SK-N-SH (cell line): Measurements from ENCODE around the gene EDRF1. TPM values are rescaled to one million over a fixed set of nuclear protein-coding genes. Genes with fewer than 3 reads are reported as not detected.

Experiments used
- CTCF ChIA-PET: fragments of 300-600, 350-600 bp; formaldehyde crosslinking; extraction: SDS; loops from one replicate; lab custom pipeline; 2021; lab: Yijun Ruan, JAX
- POLR2A ChIA-PET: fragments of 350-600 bp; sonication (Branson Sonifier 250); formaldehyde crosslinking; extraction: SDS; loops from one replicate; lab custom pipeline; 2020; ENCODE audit warnings: antibody characterized with exemption, inconsistent platforms; lab: Yijun Ruan, JAX
- DNase-seq: peaks from one replicate; pipeline ENCODE4 v3.0.0; 2012
- H2AFZ ChIP-seq: fragments of 200-600 bp; sonication (generic); 2 replicates; pipeline ENCODE4 v1.8.1; 2016; ENCODE audit warnings: antibody characterized with exemption, mild to moderate bottlenecking, low read depth
- H3F3A ChIP-seq: fragments of 200-600 bp; sonication (generic); replicated peaks from 2 replicates; pipeline ENCODE3; 2016; ENCODE audit warnings: antibody characterized with exemption, mild to moderate bottlenecking; ENCODE audit not compliant: insufficient read depth
- H3K27ac ChIP-seq, 2 experiments: fragments of 200-500 bp in 1 of 2; fragments of 200-600 bp in 1 of 2; sonication (Bioruptor generic) in 1 of 2; sonication (generic), shearing (Covaris generic) in 1 of 2; 2 replicates each; pipeline versions ENCODE4 v1.5.1 to v1.6.1; 2014 to 2016; ENCODE audit warnings: low read depth in 2 of 2, inconsistent platforms in 1 of 2, low read length in 1 of 2, mild to moderate bottlenecking in 1 of 2, mixed read lengths in 1 of 2
- H3K27me3 ChIP-seq: fragments of 200-600 bp; sonication (generic), shearing (Covaris generic); 2 replicates; pipeline ENCODE4 v1.6.1; 2016; ENCODE audit warnings: mixed run types; ENCODE audit not compliant: insufficient read depth
- H3K36me3 ChIP-seq, 2 experiments: fragments of 200-500 bp in 1 of 2; fragments of 200-600 bp in 1 of 2; sonication (Bioruptor generic) in 1 of 2; sonication (generic) in 1 of 2; replicated peaks in 1 of 2; 2 replicates each; pipeline versions ENCODE3 to v1.5.1; 2014 to 2016; ENCODE audit warnings: low read length in 1 of 2, mild to moderate bottlenecking in 1 of 2; ENCODE audit not compliant: insufficient read depth in 2 of 2, control insufficient read depth in 1 of 2
- H3K4me1 ChIP-seq, 2 experiments: fragments of 200-500 bp in 1 of 2; fragments of 200-600 bp in 1 of 2; sonication (Bioruptor generic) in 1 of 2; sonication (generic), shearing (Covaris generic) in 1 of 2; 2 replicates each; pipeline versions ENCODE4 v1.5.1 to v1.6.1; 2014 to 2016; ENCODE audit warnings: low read depth in 1 of 2, low read length in 1 of 2, mixed run types in 1 of 2; ENCODE audit not compliant: insufficient read depth in 2 of 2, control insufficient read depth in 1 of 2
- H3K4me2 ChIP-seq: fragments of 200-600 bp; sonication (generic), shearing (Covaris generic); 2 replicates; pipeline ENCODE4 v1.6.1; 2017; ENCODE audit warnings: mixed run types
- H3K4me3 ChIP-seq, 2 experiments: fragments of 200-500 bp in 1 of 2; fragments of 200-600 bp in 1 of 2; sonication (Bioruptor generic) in 1 of 2; sonication (generic), shearing (Covaris generic) in 1 of 2; 2 replicates each; pipeline versions ENCODE4 v1.5.1 to v1.8.1; 2014 to 2016; ENCODE audit warnings: low read depth in 2 of 2, inconsistent platforms in 1 of 2, low read length in 1 of 2, mild to moderate bottlenecking in 1 of 2, mixed read lengths in 1 of 2, moderate library complexity in 1 of 2
- H3K79me2 ChIP-seq: fragments of 200-600 bp; sonication (generic); 2 replicates; pipeline ENCODE4 v1.8.1; 2017; ENCODE audit warnings: mild to moderate bottlenecking; ENCODE audit not compliant: insufficient read depth
- H3K9ac ChIP-seq: fragments of 200-600 bp; sonication (generic); 2 replicates; pipeline ENCODE4 v1.6.1; 2017; ENCODE audit warnings: mixed run types
- H3K9me2 ChIP-seq: fragments of 200-600 bp; sonication (generic); 2 replicates; pipeline ENCODE4 v1.6.1; 2017; ENCODE audit warnings: mixed run types
- H3K9me3 ChIP-seq: fragments of 200-600 bp; sonication (generic); 2 replicates; pipeline ENCODE4 v1.6.1; 2017; ENCODE audit warnings: mixed run types, mild to moderate bottlenecking, moderate library complexity
- H4K20me1 ChIP-seq: fragments of 200-600 bp; sonication (generic); 2 replicates; pipeline ENCODE4 v1.6.1; 2017; ENCODE audit warnings: mild to moderate bottlenecking, mixed run types; ENCODE audit not compliant: insufficient read depth
- CHD2 ChIP-seq: fragments of 150-350 bp; IDR thresholded peaks from 2 replicates; pipeline ENCODE4 v1.6.1; 2018; ENCODE audit warnings: low read length; ENCODE audit not compliant: partially characterized antibody
- FOSL2 ChIP-seq: IDR thresholded peaks from 2 replicates; pipeline ENCODE4 v1.4.0; 2012; ENCODE audit warnings: low read depth, mild to moderate bottlenecking, moderate library complexity, borderline replicate concordance
- FOXJ3 ChIP-seq: sonication (generic); formaldehyde crosslinking; IDR thresholded peaks from 2 replicates; pipeline ENCODE4 v1.5.1; 2020; ENCODE audit warnings: mild to moderate bottlenecking, missing genetic modification reagents
- GATA2 ChIP-seq: sonication (generic); formaldehyde crosslinking; IDR thresholded peaks from 2 replicates; pipeline ENCODE4 v1.5.0; 2020; ENCODE audit warnings: mild to moderate bottlenecking, missing genetic modification reagents
- MXI1 ChIP-seq: IDR thresholded peaks from 2 replicates; pipeline ENCODE4 v1.6.1; 2012; ENCODE audit warnings: mild to moderate bottlenecking, low read depth, low read length, improper control_type of control experiment
- NFIC ChIP-seq: IDR thresholded peaks from 2 replicates; pipeline ENCODE4 v1.4.0; 2012; ENCODE audit warnings: borderline replicate concordance
- NRF1 ChIP-seq: IDR thresholded peaks from 2 replicates; pipeline ENCODE4 v1.6.1; 2012; ENCODE audit warnings: low read depth, mild to moderate bottlenecking, low read length
- RAD21 ChIP-seq: IDR thresholded peaks from 2 replicates; pipeline ENCODE4 v1.6.1; 2012; ENCODE audit warnings: mild to moderate bottlenecking, low read length
- RFX5 ChIP-seq: IDR thresholded peaks from 2 replicates; pipeline ENCODE4 v1.6.1; 2012; ENCODE audit warnings: mild to moderate bottlenecking, improper control_type of control experiment, low read length
- TAF1 ChIP-seq: IDR thresholded peaks from 2 replicates; pipeline ENCODE4 v1.6.1; 2012; ENCODE audit warnings: low read depth, mild to moderate bottlenecking, low read length, moderate library complexity, borderline replicate concordance
- TCF12 ChIP-seq: IDR thresholded peaks from 2 replicates; pipeline ENCODE4 v1.4.0; 2012
- YY1 ChIP-seq: IDR thresholded peaks from 2 replicates; pipeline ENCODE4 v1.4.0; 2012; ENCODE audit warnings: low read depth, mild to moderate bottlenecking
- WGBS: methylation state at CpG from one replicate; pipeline ENCODE4 v1.1.6; 2017; ENCODE audit warnings: low lambda C conversion rate; 5-methylcytosine and 5-hydroxymethylcytosine counted together
- polyA plus RNA-seq, 3 experiments: library from polyadenylated mRNA; depleted of rRNA; stranded (reverse); fragments of >200 nt; gene quantifications; 2 replicates each; pipeline ENCODE4 v1.2.3, GENCODE V29; 2012
- TF ChIP-seq, protein P1 (sequence below): IDR thresholded peaks from 2 replicates; pipeline ENCODE4 v1.6.1; 2012; ENCODE audit warnings: mild to moderate bottlenecking, low read depth, low read length, moderate library complexity
- TF ChIP-seq, protein P2 (sequence below): IDR thresholded peaks from 2 replicates; pipeline ENCODE4 v1.4.0; 2012; ENCODE audit warnings: low read depth
- TF ChIP-seq, protein P3 (sequence below): IDR thresholded peaks from 2 replicates; pipeline ENCODE4 v1.4.0; 2012; ENCODE audit warnings: low read depth, borderline replicate concordance
- TF ChIP-seq, protein P4 (sequence below): fragments of 150-350 bp; IDR thresholded peaks from 2 replicates; pipeline ENCODE4 v1.6.1; 2016; ENCODE audit warnings: mild to moderate bottlenecking, low read depth, low read length

EDRF1 gene
- polyA plus RNA-seq, 1 of the 3 experiments (the other 2 are of a cell fraction), result 19.2 TPM

DNA sequence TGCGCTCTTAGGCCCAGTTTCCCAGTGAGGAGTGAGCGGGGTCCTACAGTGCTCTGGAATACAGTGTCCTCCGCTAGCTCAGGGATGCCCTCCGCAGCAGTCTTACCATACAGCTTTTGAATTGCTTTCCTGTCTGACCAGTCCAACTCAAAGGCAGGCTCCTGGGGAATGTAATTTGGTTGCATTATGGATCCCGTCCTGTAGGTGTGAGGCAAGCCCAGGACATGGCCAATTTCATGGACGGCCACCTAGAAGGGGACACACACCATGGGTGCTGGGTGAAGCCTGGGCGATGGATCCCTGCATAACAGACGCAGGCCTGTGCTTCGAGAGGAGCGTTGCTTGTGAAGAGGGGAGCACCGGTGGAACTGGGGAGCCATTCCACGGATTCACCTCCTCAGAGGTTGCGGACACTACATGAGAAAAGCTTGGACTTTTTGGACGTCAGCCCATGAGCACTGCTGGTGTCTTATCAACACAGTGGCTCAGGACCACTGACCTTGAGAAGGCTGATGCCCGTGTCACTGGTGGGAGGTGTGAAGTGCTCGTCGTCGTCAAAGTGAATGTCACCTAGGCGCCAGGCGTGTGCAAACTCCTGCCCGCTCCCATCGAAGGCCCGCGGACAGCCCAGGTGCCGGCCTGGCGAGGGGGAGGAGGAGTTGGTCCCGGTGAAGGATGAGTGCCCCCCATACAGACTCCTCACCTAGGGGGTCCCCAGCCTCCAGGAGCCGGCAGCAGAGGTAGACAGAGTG is 52.8 kb downstream of the EDRF1 start:
- Histone ChIP-seq H4K20me1 (no peaks in the 10 kb centered on the region), H2AFZ (no peak overlapping the region), H3K9me3 (no peaks in the 10 kb centered on the region), H3K27me3 (no peaks in the 10 kb centered on the region), H3K4me2 (no peak overlapping the region), H3K9ac (no peak overlapping the region), H3K4me3 (no peak overlapping the region), H3K79me2 (no peaks in the 10 kb centered on the region), H3K9me2 (no peaks in the 10 kb centered on the region), H3K4me1 (no peaks in the 10 kb centered on the region), H3K36me3 (peaks cover 4% of the 10 kb centered on the region in 2 experiments), H3F3A (no peaks in the 10 kb centered on the region), H3K27ac (no peak overlapping the region)
- ChIA-PET CTCF (interaction anchor here (1.0 kb wide), 1 partner anchor 51 kb away, joined by 3 read pairs; the partner anchor contains the start of genes BCCIP and UROS), POLR2A (no interaction called here)
- TF ChIP-seq MXI1, result no peak
- no peak for TF ChIP-seq NFIC
- TF ChIP-seq, protein P1, sequence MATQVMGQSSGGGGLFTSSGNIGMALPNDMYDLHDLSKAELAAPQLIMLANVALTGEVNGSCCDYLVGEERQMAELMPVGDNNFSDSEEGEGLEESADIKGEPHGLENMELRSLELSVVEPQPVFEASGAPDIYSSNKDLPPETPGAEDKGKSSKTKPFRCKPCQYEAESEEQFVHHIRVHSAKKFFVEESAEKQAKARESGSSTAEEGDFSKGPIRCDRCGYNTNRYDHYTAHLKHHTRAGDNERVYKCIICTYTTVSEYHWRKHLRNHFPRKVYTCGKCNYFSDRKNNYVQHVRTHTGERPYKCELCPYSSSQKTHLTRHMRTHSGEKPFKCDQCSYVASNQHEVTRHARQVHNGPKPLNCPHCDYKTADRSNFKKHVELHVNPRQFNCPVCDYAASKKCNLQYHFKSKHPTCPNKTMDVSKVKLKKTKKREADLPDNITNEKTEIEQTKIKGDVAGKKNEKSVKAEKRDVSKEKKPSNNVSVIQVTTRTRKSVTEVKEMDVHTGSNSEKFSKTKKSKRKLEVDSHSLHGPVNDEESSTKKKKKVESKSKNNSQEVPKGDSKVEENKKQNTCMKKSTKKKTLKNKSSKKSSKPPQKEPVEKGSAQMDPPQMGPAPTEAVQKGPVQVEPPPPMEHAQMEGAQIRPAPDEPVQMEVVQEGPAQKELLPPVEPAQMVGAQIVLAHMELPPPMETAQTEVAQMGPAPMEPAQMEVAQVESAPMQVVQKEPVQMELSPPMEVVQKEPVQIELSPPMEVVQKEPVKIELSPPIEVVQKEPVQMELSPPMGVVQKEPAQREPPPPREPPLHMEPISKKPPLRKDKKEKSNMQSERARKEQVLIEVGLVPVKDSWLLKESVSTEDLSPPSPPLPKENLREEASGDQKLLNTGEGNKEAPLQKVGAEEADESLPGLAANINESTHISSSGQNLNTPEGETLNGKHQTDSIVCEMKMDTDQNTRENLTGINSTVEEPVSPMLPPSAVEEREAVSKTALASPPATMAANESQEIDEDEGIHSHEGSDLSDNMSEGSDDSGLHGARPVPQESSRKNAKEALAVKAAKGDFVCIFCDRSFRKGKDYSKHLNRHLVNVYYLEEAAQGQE, result no peak
- TF ChIP-seq, protein P2, sequence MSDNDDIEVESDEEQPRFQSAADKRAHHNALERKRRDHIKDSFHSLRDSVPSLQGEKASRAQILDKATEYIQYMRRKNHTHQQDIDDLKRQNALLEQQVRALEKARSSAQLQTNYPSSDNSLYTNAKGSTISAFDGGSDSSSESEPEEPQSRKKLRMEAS, result no peak
- TF ChIP-seq YY1, result no peak
- TF ChIP-seq, protein P3, sequence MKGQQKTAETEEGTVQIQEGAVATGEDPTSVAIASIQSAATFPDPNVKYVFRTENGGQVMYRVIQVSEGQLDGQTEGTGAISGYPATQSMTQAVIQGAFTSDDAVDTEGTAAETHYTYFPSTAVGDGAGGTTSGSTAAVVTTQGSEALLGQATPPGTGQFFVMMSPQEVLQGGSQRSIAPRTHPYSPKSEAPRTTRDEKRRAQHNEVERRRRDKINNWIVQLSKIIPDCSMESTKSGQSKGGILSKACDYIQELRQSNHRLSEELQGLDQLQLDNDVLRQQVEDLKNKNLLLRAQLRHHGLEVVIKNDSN, result no peak
- no peak for TF ChIP-seq CHD2
- TF ChIP-seq TAF1, result no peak
- TF ChIP-seq RAD21, result no peak
- no peak for TF ChIP-seq FOSL2
- no peak for TF ChIP-seq FOXJ3 (CRISPR knock-in tag)
- TF ChIP-seq TCF12, result no peak
- no peak for TF ChIP-seq NRF1
- TF ChIP-seq RFX5, result no peak
- TF ChIP-seq, protein P4, sequence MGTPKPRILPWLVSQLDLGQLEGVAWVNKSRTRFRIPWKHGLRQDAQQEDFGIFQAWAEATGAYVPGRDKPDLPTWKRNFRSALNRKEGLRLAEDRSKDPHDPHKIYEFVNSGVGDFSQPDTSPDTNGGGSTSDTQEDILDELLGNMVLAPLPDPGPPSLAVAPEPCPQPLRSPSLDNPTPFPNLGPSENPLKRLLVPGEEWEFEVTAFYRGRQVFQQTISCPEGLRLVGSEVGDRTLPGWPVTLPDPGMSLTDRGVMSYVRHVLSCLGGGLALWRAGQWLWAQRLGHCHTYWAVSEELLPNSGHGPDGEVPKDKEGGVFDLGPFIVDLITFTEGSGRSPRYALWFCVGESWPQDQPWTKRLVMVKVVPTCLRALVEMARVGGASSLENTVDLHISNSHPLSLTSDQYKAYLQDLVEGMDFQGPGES, result no peak
- TF ChIP-seq GATA2 (CRISPR knock-in tag), result no peak
- 97% methylated on average over 10 of the region's 28 CpGs for WGBS
- no peak for DNase-seq
